NCI-H226 (cell line): Measurements from ENCODE around the gene AP2A2.

Experiments used
- DNase-seq: peaks from one replicate; pipeline ENCODE4 v3.0.0-alpha.2; 2015

The AP2A2 gene

GRCh38 chr11:977830-978720 is 52.4 kb downstream of the AP2A2 start:
- no peak for DNase-seq

DNA sequence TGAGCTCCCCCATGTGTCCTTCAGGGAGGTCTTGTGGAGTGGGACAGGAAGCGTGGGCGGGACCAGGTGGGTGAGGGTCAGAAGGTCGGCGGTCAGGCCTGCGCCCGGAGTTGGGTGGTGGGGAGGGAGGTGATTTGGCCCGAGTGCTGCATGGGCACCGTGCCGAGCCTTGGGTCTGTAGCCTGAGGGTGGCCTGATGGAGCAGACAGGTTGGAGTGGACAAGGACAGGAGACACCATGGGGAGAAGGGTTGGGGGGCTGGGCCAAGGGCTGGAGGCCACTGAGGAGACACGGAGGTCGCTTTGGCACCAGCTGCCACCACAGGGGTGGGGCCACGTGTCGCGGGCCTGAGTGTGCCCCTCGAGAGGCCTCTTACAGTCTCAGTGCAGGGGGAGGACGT is 53.1 kb downstream of the AP2A2 start:
- no peak for DNase-seq

GRCh38 chr11:980438-981357 is 55.0 kb downstream of the AP2A2 start:
- DNase-seq, result no peak

GRCh38 chr11:981764-982163 is 56.1 kb downstream of the AP2A2 start:
- no peak for DNase-seq

DNA sequence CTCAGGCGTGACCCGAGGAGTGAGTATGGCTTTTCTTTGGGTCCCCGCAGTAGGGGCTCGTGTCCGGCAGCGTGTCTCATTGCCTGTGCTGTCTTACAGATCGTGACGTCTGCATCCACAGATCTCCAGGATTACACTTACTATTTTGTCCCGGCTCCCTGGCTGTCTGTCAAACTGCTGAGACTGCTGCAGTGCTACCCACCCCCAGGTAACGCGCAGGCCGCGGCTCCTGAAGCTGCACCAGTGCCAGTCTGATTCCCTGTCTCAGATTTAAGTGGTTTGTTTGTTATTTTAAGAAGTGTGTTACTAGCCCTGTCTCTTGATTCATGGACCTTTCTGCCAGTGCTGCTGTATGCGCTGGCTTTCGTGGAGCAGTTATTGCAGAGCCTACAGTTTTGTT is 58.9 kb downstream of the AP2A2 start:
- no peak for DNase-seq

- DNase-seq, result no peak
Observed at GRCh38 chr11:985406-985805, 59.7 kb downstream of the AP2A2 start.

- DNase-seq, result no peak
Observed at GRCh38 chr11:985848-986247, 60.2 kb downstream of the AP2A2 start.

DNA sequence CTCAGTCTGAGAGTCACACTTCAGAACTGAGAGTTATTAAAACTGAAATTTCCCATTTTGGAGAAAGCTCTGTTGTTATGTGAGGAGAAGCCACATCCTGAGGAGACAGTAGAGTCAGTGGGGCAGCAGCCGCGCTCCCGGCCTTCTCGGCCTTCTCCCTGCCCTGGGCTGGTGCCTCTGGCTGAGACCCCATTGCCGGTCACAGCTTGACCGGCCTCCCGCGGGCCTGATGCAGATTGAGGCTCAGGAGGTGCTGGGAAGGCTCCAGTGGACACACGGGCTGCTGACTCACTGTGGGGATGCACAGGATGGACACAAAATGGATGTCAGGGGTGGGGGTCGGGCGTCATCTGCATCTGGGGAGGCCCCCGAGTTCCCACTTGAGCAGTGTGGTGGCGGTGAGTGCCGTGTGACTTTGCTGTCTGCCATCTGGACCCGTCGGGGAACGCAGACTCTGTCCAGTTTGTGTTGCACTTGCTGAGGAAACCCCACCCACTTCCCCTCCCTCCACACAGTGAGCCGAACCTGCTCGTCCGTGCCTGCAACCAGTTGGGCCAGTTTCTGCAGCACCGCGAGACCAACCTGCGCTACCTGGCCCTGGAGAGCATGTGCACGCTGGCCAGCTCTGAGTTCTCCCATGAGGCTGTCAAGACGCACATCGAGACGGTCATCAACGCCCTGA is 60.7 kb downstream of the AP2A2 start:
- no peak for DNase-seq

DNA sequence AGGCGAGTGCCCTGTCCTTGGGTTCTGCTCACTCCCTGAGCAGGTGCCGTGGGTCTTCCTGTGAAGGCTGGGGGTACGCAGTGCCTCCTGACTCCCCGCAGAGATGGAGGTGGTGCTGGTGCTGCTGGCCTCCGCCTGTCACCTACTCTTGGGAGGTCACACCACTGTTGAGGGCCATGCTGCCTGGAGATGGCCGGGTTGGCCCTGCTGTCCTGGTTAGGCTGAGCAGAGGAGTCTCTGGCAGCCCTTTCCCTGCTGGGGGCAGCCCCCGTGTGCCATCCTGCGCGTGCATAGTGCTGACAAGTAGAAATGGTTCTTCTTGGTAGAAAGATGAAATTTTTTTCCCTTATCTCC is 61.3 kb downstream of the AP2A2 start:
- no peak for DNase-seq

DNA sequence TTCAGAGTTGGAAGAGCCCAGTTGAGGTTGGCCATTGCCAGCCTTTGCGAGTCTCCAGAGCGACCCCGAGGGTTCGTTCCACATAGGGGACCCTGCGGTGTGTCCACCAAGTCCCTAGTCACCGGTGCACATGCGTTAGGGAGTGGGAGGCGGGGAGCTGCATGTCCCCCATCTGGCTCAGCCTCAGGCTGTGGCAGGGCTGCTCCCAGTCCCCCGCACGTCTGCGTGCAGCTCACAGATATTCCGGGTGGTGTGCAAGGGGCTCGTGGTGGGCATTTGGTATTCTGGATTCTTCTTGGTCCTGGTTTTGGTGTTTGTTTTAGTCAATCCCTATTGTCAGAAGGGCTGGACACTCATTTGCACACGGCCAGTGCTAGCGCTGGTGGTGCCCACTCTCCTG is 62.0 kb downstream of the AP2A2 start:
- no peak for DNase-seq

- DNase-seq, result no peak
Observed at GRCh38 chr11:990101-990500, 64.4 kb downstream of the AP2A2 start.

- no peak for DNase-seq
Observed at GRCh38 chr11:991034-991433, 65.4 kb downstream of the AP2A2 start.

DNA sequence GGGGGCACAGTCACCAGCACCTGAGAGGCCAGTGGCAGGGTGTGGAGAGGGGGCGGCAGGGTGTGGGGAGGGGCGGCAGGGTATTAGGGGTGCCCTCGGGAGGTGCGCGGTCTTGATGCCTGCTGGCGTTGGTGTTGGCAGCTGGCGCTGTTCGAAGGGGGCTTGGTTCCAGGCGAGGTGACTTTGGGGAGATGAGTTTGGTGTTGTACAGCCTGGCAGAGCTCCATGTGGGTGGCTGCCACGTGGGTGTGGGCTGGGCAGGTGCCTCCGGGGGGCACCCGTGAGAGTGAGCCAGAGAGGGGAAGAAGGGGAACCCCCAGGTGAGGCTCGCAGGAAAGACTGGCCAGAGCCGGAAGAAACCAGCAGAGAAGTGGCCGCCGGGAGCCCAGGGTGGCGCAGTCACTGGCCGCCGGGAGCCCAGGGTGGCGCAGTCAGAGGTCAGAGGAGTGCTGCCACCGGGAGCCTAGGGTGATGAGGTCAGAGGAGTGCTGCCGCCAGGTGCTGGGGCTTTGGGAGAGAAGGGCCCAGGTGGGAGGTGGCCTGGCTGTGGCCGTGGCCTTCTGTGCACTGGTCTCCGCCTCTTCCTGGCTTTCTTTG is 66.1 kb downstream of the AP2A2 start:
- DNase-seq, result no peak

GRCh38 chr11:992577-992976 is 66.9 kb downstream of the AP2A2 start:
- no peak for DNase-seq

GRCh38 chr11:993632-994167 is 68.0 kb downstream of the AP2A2 start:
- DNase-seq, result no peak

GRCh38 chr11:995044-995751 is 69.5 kb downstream of the AP2A2 start:
- no peak for DNase-seq

GRCh38 chr11:995752-996420 is 70.2 kb downstream of the AP2A2 start:
- DNase-seq, result peak; percentile 93

- no peak for DNase-seq
Observed at GRCh38 chr11:996681-997080, 71.0 kb downstream of the AP2A2 start.

DNA sequence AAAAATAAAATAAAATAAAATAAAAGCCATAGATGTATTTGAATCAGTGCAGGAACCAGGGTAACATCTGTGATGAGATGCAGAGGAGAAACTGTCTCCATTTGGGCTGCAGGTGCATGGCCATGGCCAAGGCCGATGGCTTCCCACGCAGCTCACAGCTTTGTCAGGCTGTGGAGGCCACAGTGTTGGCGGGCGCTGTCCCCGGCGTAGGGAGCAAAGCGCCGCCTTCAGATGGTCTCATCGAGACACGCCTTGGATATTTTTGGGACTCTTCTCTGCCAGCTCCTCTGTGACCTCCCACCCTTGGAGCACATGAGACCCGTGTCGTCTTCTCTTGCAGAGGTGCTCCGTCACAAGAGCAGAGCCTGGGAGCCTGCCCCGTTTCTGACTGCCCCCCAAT is 72.2 kb downstream of the AP2A2 start:
- DNase-seq, result no peak

DNA sequence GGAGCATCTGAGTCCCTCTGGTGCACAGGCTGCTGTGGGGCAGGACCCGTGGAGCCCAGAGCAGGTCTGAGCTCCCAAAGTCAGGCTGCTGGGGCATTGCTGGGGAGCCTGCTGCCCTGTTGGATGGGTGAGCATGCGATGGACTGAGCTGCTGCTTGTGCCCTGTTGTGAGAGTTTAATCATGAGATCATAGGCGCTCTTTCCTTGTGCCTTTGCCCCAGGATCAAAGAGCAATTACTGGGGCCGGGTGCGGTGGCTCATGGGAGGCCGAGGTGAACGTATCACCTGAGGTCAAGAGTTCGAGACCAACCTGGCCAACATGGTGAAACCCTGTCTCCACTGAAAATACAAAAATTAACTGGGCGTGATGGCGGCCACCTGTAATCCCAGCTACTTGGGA is 73.3 kb downstream of the AP2A2 start:
- DNase-seq, result no peak
